ENCODE data around the gene GATD1. TPM values are rescaled to one million over a fixed set of nuclear protein-coding genes. Genes with fewer than 3 reads are reported as not detected.

GATD1 gene
- total and polyA plus RNA-seq, 10 of the 15 experiments (the other 5 are each of a cell fraction or from before 2014, with no cell fraction given) = 1.2 to 92.6 (median 22.3) TPM

- RAD21 ChIA-PET (ENCODE audit: unreplicated experiment) = no interaction called here
- peaks cover 13% of the 10 kb centered on the region for H3K79me2 ChIP-seq (ENCODE audit: control insufficient read depth, insufficient read depth, low read length)
- H3K36me3 ChIP-seq (ENCODE audit: control insufficient read depth in 2 of 2, insufficient read depth in 2 of 2, low read length in 1 of 2) = peaks cover 8 to 27% of the 10 kb centered on the region in 2 experiments; a peak in 3 of 4 replicates
- TF ChIP-seq USF2 (IDR thresholded peaks at IDR 0.05; ENCODE audit: borderline replicate concordance, low read depth, low read length) = no peak
- no peak for DNase-seq (ENCODE audit: low read depth, low spot score)
- intact Hi-C loops (cut with micrococcal nuclease; ENCODE audit: unreplicated experiment) (no loop called here), in situ Hi-C loops (cut with MboI) (loop anchor here (25.0 kb wide), 1 partner anchor 1571 kb away; the partner anchor contains the start of gene CD81)
- no peaks in the 10 kb centered on the region for H3K9me3 ChIP-seq (replicated peaks; ENCODE audit: control insufficient read depth, insufficient read depth, low read length)
- whole genome bisulfite sequencing (ENCODE audit: insufficient coverage, insufficient replicate concordance, low lambda C conversion rate, missing lambda C conversion rate) = 89% methylated on average over 11 of the region's 11 CpGs
- ATAC-seq = no peak
- H3K9ac ChIP-seq (ENCODE audit: control insufficient read depth, insufficient read depth, low read length) = no peak overlapping the region
- SMC1A ChIA-PET (ENCODE audit: uncharacterized antibody, unreplicated experiment) = no interaction called here
- H3K4me2 ChIP-seq (ENCODE audit: control insufficient read depth, insufficient read depth) = no peak overlapping the region
- H2AFZ ChIP-seq (ENCODE audit: control insufficient read depth, low read depth, low read length) = no peak overlapping the region
- no peak overlapping the region for H3K27ac ChIP-seq (ENCODE audit: control insufficient read depth, insufficient read depth)
- POLR2A ChIA-PET = interaction anchor here (1.0 kb wide), 1 partner anchor 93 kb away, joined by 7 read pairs; no protein-coding TSS in a partner anchor
- FAIRE-seq = no peak
- CTCF ChIA-PET = no interaction called here
- no TSS peak for BruUV-seq (replicated peaks)
- H4K20me1 ChIP-seq (ENCODE audit: control insufficient read depth, insufficient read depth) = peaks cover 5% of the 10 kb centered on the region
- H3K27me3 ChIP-seq (replicated peaks in 1 of 2; ENCODE audit: control insufficient read depth in 2 of 2, insufficient read depth in 2 of 2, low read length in 1 of 2) = no peaks in the 10 kb centered on the region
- H3K4me3 ChIP-seq = no peak overlapping the region
- peaks cover 4% of the 10 kb centered on the region for H3K4me1 ChIP-seq (ENCODE audit: control insufficient read depth, insufficient read depth, low read length)
Observed at GRCh38 chr11:816433-816779, 39.1 kb upstream of the GATD1 start.

GRCh38 chr11:815675-816432 lies 38.6 kb upstream of the GATD1 start:
- Histone ChIP-seq H3K9me3 (replicated peaks; ENCODE audit: control insufficient read depth, insufficient read depth, low read length) (no peaks in the 10 kb centered on the region), H3K4me2 (ENCODE audit: control insufficient read depth, insufficient read depth) (no peak overlapping the region), H3K79me2 (ENCODE audit: control insufficient read depth, insufficient read depth, low read length) (peaks cover 19% of the 10 kb centered on the region), H3K27ac (ENCODE audit: control insufficient read depth, insufficient read depth) (no peak overlapping the region), H3K9ac (ENCODE audit: control insufficient read depth, insufficient read depth, low read length) (no peak overlapping the region), H3K4me3 (no peak overlapping the region), H3K27me3 (replicated peaks in 1 of 2; ENCODE audit: control insufficient read depth in 2 of 2, insufficient read depth in 2 of 2, low read length in 1 of 2) (no peaks in the 10 kb centered on the region), H2AFZ (ENCODE audit: control insufficient read depth, low read depth, low read length) (no peak overlapping the region), H4K20me1 (ENCODE audit: control insufficient read depth, insufficient read depth) (peaks cover 8% of the 10 kb centered on the region), H3K4me1 (ENCODE audit: control insufficient read depth, insufficient read depth, low read length) (peaks cover 7% of the 10 kb centered on the region), H3K36me3 (ENCODE audit: control insufficient read depth in 2 of 2, insufficient read depth in 2 of 2, low read length in 1 of 2) (peaks cover 8 to 28% of the 10 kb centered on the region in 2 experiments; a peak in 3 of 4 replicates)
- RAD21 ChIA-PET (ENCODE audit: unreplicated experiment) = no interaction called here
- ATAC-seq = no peak
- SMC1A ChIA-PET (ENCODE audit: uncharacterized antibody, unreplicated experiment) = no interaction called here
- intact Hi-C loops (cut with micrococcal nuclease; ENCODE audit: unreplicated experiment) = no loop called here
- FAIRE-seq = no peak
- 80% methylated on average over 9 of the region's 11 CpGs for WGBS (ENCODE audit: insufficient coverage, insufficient replicate concordance, low lambda C conversion rate, missing lambda C conversion rate)
- no TSS peak for BruUV-seq (replicated peaks)
- CTCF ChIA-PET = no interaction called here
- POLR2A ChIA-PET = no interaction called here
- in situ Hi-C loops (cut with MboI) = loop anchor here (25.0 kb wide), 1 partner anchor 1571 kb away; the partner anchor contains the start of gene CD81
- TF ChIP-seq HDAC2 (IDR thresholded peaks at IDR 0.05) = no peak
- no peak for TF ChIP-seq USF1 (IDR thresholded peaks at IDR 0.05; ENCODE audit: borderline replicate concordance, extremely low read length, insufficient read depth, low read depth, low read length)
- TF ChIP-seq POLR2A (IDR thresholded peaks at IDR 0.05; ENCODE audit: low read depth, low read length) = peak; percentile 49; the same call in 1 of the 2 replicates
- no peak for TF ChIP-seq NRF1 (conservative IDR thresholded peaks at IDR 0.05; ENCODE audit: low read depth, low read length)
- no peak for DNase-seq (ENCODE audit: low read depth, low spot score)

Measured in GM12878 (cell line).